Breast epithelium (tissue), 4 donors: ENCODE data around the gene NUAK1. TPM values are rescaled to one million over a fixed set of nuclear protein-coding genes. Genes with fewer than 3 reads are reported as not detected.

Source experiments
- DNase-seq, 2 donors: peaks; one replicate each; pipeline ENCODE4 v3.0.0-alpha.2; 2019; ENCODE audit warnings: low spot score in 2 of 2
- H3K27ac ChIP-seq, 2 donors: fragments of 200-600 bp; sonication (generic) in 1 of 2; one replicate each; pipeline ENCODE4 v1.5.1; 2016 to 2019; ENCODE audit warnings: mild to moderate bottlenecking in 1 of 2
- H3K27me3 ChIP-seq, 2 donors: fragments of 200-600 bp; sonication (generic) in 1 of 2; one replicate each; pipeline versions ENCODE4 v1.5.1 to v1.6.0; 2017 to 2019; ENCODE audit warnings: control low read depth in 1 of 2, mild to moderate bottlenecking in 1 of 2
- H3K36me3 ChIP-seq: fragments of 200-600 bp; one replicate; pipeline ENCODE4 v1.5.1; 2019
- H3K4me1 ChIP-seq, 2 donors: fragments of 200-600 bp; sonication (generic); one replicate each; pipeline ENCODE4 v1.5.1; 2016 to 2019; ENCODE audit warnings: control low read depth in 1 of 2
- H3K4me3 ChIP-seq, 3 donors: fragments of 200-600 bp; sonication (generic); 1 replicate in 2 of 3; 2 replicates in 1 of 3; pipeline ENCODE4 v1.5.1; 2016 to 2019; ENCODE audit warnings: mild to moderate bottlenecking in 3 of 3, moderate library complexity in 2 of 3
- H3K9me3 ChIP-seq, 2 donors: fragments of 200-600 bp; sonication (generic) in 1 of 2; one replicate each; pipeline ENCODE4 v1.5.1; 2016 to 2019; ENCODE audit warnings: control low read depth in 1 of 2
- CTCF ChIP-seq, 3 donors: fragments of 450-650 bp; IDR thresholded peaks; one replicate each; pipeline ENCODE4 v1.5.1; 2016 to 2017; ENCODE audit warnings: antibody characterized with exemption in 3 of 3, mild to moderate bottlenecking in 3 of 3, moderate library complexity in 3 of 3
- POLR2A ChIP-seq: fragments of 450-650 bp; IDR thresholded peaks from one replicate; pipeline ENCODE4 v1.6.1; 2016; ENCODE audit warnings: antibody characterized with exemption, mild to moderate bottlenecking, moderate library complexity
- POLR2AphosphoS5 ChIP-seq, 3 donors: sonication (generic); formaldehyde crosslinking; IDR thresholded peaks; one replicate each; pipeline ENCODE4 v1.6.1; 2017; ENCODE audit warnings: antibody characterized with exemption in 3 of 3
- intact Hi-C: fragments of 100-400 bp; cut with DNase I; formaldehyde crosslinking; loops from one replicate; pipeline ENCODE4 v1.15.1; 2023; ENCODE audit warnings: low total_unique reads
- total RNA-seq, 3 donors: library from RNA; depleted of rRNA; stranded (reverse); fragments of >200 nt; gene quantifications; one replicate each; pipeline ENCODE4 v1.1.0, GENCODE V29; 2016

Gene NUAK1
- total RNA-seq, 3 donors from 2014 or later: 6.0 to 20.2 (median 13.1) TPM

GRCh38 chr12:106134294-106134949 is 4.3 kb downstream of the NUAK1 start:
- Histone ChIP-seq H3K4me1 (no peaks in the 10 kb centered on the region), H3K9me3 (no peaks in the 10 kb centered on the region), H3K27ac (peak overlapping the region in 1 of 2 donors; percentile 34), H3K27me3 (no peaks in the 10 kb centered on the region), H3K36me3 (no peaks in the 10 kb centered on the region), H3K4me3 (peak overlapping the region in 2 of 3 donors; percentile 89 to 96)
- intact Hi-C loops: no loop called here
- TF ChIP-seq CTCF (IDR thresholded peaks at IDR 0.05): no peak
- no peak for TF ChIP-seq POLR2AphosphoS5 (IDR thresholded peaks at IDR 0.05)
- no peak for TF ChIP-seq POLR2A
- DNase-seq: no peak

DNA sequence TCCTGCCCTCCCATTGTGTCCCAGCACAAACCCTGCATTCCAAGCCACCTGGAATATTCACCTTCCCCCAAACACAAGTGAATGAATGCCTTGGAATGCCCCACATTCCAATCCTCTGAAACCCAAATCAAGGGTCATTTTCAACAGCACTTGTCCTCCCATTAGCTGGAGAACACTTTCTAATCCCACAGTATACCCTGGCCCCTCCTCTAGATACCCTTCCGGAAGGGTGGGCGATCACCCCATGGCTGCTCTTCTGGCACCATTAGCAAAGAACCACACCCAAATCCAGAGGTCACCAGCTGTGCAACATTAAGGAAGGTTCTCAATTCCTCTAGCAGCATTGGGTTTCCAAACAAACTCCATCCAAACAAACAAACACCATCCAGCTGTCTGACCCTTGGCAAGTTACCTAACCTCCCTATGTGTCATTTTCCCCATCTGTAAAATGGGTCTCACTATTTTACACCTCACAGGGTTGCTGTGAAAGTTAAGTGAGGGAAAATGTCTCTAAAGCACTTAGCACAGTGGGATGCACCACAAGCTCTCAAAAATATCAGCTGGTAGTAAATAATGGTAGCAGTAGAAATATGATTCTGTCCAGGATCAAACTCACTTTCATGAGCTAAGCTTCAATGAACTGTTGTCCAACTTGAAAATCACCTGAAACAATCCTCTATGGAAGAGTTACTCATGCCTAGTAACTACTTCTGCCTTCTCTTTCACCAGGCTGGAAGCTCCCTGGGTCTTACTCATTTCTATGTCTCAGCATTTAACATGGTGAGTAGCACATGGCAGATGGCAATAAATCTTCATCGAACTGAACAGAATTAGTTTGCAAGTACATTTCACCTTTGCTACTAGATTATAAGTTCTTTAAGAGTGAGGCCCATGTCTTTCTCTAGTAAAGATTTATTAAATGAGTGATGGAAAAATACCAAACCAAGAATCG is 5.3 kb downstream of the NUAK1 start:
- no peaks in the 10 kb centered on the region for H3K27me3 ChIP-seq
- H3K9me3 ChIP-seq: no peaks in the 10 kb centered on the region
- no peak for DNase-seq
- no peaks in the 10 kb centered on the region for H3K36me3 ChIP-seq
- intact Hi-C loops: no loop called here
- no peaks in the 10 kb centered on the region for H3K4me1 ChIP-seq
- TF ChIP-seq CTCF (IDR thresholded peaks at IDR 0.05): no peak
- no peak for TF ChIP-seq POLR2A
- no peak for TF ChIP-seq POLR2AphosphoS5 (IDR thresholded peaks at IDR 0.05)
- peak overlapping the region in 1 of 2 donors; percentile 10 for H3K27ac ChIP-seq
- H3K4me3 ChIP-seq: peak overlapping the region in 1 of 3 donors; percentile 4

GRCh38 chr12:106132175-106133135 is 6.3 kb downstream of the NUAK1 start:
- no peak for DNase-seq
- Histone ChIP-seq H3K4me1 (no peaks in the 10 kb centered on the region), H3K9me3 (no peaks in the 10 kb centered on the region), H3K36me3 (no peaks in the 10 kb centered on the region), H3K27ac (no peak overlapping the region), H3K27me3 (no peaks in the 10 kb centered on the region), H3K4me3 (no peak overlapping the region)
- intact Hi-C loops: no loop called here
- TF ChIP-seq POLR2A (no peak), POLR2AphosphoS5 (IDR thresholded peaks at IDR 0.05) (no peak), CTCF (IDR thresholded peaks at IDR 0.05) (no peak)

DNA sequence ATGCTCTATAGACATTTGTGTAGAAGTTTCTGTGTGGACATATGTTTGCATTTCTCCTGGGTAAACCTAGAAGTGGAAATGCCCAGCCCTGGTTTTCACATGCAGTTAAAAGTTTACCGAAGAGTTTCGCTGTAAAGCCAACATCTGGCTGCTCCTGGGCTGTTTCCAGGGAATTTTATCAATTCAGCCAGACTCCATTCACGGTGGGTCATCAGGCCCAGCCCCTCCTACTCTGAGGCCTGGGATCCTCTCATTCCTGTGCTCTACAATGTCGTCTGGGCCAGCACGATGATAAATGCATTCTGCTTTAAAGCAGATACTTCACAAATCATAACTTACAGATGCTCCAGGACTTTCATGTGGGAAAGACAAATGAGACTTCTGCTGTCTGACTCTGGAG is 7.1 kb downstream of the NUAK1 start:
- H3K4me1 ChIP-seq: no peaks in the 10 kb centered on the region
- intact Hi-C loops: no loop called here

More for the DNA sequence above, 7.1 kb downstream of the NUAK1 start:
- H3K4me3 ChIP-seq: no peak overlapping the region
- H3K27ac ChIP-seq: no peak overlapping the region
- TF ChIP-seq POLR2AphosphoS5 (IDR thresholded peaks at IDR 0.05) (no peak), POLR2A (no peak), CTCF (IDR thresholded peaks at IDR 0.05) (no peak)
- no peaks in the 10 kb centered on the region for H3K27me3 ChIP-seq
- H3K36me3 ChIP-seq: no peaks in the 10 kb centered on the region
- no peak for DNase-seq
- no peaks in the 10 kb centered on the region for H3K9me3 ChIP-seq
